Stimulated activated naive CD4-positive, alpha-beta T cell (primary cell): ENCODE results near the gene ZBTB4.
"Not testable (repeated sequence)": the region's sequence is repeated elsewhere in the genome, so short reads cannot be mapped to it uniquely, and the experiment has no call there.

Source experiments
- DNase-seq, 6 experiments: peaks; one replicate each; lab custom pipeline; 2025; lab: John Stamatoyannopoulos, UW

Gene ZBTB4

GRCh38 chr17:7495906-7496434 is 16.5 kb upstream of the ZBTB4 start:
- no peak for DNase-seq

- no peak for DNase-seq
Observed at GRCh38 chr17:7493941-7494340, 14.5 kb upstream of the ZBTB4 start.

GRCh38 chr17:7491583-7491982 is 12.2 kb upstream of the ZBTB4 start:
- no peak for DNase-seq

GRCh38 chr17:7490144-7490543 is 10.7 kb upstream of the ZBTB4 start:
- no peak for DNase-seq

GRCh38 chr17:7486181-7486580 is 6.8 kb upstream of the ZBTB4 start:
- peak in 1 of 6 experiments; percentile 33 for DNase-seq

- no peak for DNase-seq
Observed at GRCh38 chr17:7484919-7485377, 5.5 kb upstream of the ZBTB4 start.

- peak; percentile 96 to 100 (median 98) for DNase-seq
Observed at GRCh38 chr17:7484067-7484918, 4.9 kb upstream of the ZBTB4 start, which contains the start of gene POLR2A. Gene POLR2A, plus strand, starts transcription at chr17:7484366.

GRCh38 chr17:7483255-7484066 is 4.0 kb upstream of the ZBTB4 start:
- DNase-seq, result peak; percentile 92 to 100 (median 98)

- DNase-seq, result not testable (repeated sequence)
Observed at GRCh38 chr17:7482742-7483088, 3.3 kb upstream of the ZBTB4 start.

- DNase-seq, result not testable (repeated sequence)
Observed at GRCh38 chr17:7481842-7482741, 2.7 kb upstream of the ZBTB4 start.

GRCh38 chr17:7481275-7481674 is 1.8 kb upstream of the ZBTB4 start, which contains the start of gene SLC35G6:
Gene SLC35G6, plus strand, starts transcription at chr17:7481446. Its CDS starts 71 bp downstream, at chr17:7481517.
- not testable (repeated sequence) for DNase-seq

GRCh38 chr17:7480089-7480384 is 606 bp upstream of the ZBTB4 start:
- no peak for DNase-seq

GRCh38 chr17:7478276-7479212 is 887 bp downstream of the ZBTB4 start:
- DNase-seq, result peak; percentile 66 to 78 (median 72)

GRCh38 chr17:7477392-7478275 is 1.8 kb downstream of the ZBTB4 start:
- DNase-seq, result peak; percentile 32 to 59 (median 46)

GRCh38 chr17:7476951-7477350 is 2.5 kb downstream of the ZBTB4 start:
- DNase-seq, result no peak

GRCh38 chr17:7476494-7476893 is 2.9 kb downstream of the ZBTB4 start:
- DNase-seq, result peak in 1 of 6 experiments; percentile 31

- no peak for DNase-seq
Observed at GRCh38 chr17:7475764-7476422, 3.5 kb downstream of the ZBTB4 start.

GRCh38 chr17:7474767-7475166 is 4.7 kb downstream of the ZBTB4 start:
- DNase-seq, result not testable (repeated sequence)

GRCh38 chr17:7471729-7472128 is 7.7 kb downstream of the ZBTB4 start:
- DNase-seq, result peak in 1 of 6 experiments; percentile 10
